ENCODE results near the gene LRAT. TPM values are rescaled to one million over a fixed set of nuclear protein-coding genes. Genes with fewer than 3 reads are reported as not detected.
A peak's percentile ranks its signal among the peaks of the same experiment; 100 is the strongest.

LRAT gene
- polyA plus RNA-seq, 1 donor = 0.06 TPM

DNA sequence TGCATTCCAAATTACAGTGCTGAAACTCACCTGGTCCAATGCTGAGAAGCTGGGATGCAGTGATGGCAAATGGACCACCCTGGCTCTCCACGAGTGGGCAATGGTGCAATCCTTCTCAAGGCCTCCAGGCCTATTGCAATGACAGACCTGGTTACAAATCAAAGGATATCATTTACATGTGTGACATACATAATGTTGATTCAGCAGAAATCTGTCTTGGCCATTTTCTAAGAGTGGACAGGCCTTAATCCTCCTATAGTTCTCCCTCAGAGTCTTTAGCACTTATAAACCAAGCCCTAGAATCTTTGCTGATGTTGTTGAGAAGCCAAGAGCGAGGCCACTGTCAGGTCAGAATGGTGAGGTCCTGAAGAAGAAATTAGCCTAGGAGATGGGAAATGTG is 17.1 kb downstream of the LRAT start:
- no peak for DNase-seq (ENCODE audit: low read depth)

DNA sequence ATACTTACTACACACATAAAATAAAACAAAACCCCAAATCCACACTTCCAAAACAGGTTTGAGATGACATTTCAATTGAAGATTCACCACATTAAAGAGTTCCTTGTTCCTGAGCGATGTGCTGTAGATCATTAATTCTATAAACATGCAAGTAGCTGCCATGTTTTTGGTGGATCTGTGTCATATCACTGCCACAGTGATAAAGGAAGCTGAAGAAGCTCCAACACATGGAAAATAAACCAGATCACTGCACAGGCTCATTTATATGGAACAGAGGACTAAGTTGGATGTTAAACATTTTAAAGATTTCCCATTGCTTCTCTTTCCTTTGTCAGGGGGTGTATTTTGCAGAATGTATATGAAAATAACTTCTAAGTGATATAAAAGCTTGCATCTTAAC is 34.5 kb downstream of the LRAT start:
- no peak for DNase-seq (ENCODE audit: low read depth)

DNA sequence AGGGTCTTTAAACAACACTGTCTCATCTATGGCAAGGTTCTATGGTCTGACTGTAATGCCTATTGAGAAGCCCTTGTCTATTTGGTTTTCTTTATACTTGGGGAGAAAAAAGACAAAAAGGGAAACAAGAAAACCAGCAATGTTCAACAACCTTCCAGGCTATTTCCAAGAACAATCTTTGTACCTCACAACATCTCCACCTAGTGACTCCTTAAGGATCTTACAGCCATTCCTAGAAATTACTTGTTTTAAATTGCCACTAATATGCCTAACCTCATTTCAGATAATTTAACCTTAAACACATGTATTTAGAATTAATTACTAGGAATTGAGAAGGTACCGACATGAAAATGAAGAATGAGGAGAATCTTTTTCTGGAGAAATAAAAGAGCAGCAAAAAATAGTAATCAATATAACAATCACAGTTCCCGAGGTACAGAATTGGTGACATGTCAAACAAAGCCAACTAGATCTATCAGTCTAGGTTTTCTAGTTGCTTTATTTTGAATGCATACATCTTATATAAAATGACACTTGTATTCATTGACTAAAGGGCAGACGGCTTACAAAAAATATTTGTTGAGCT is 35.7 kb downstream of the LRAT start:
- peak; percentile 20 for DNase-seq (ENCODE audit: low read depth)

DNA sequence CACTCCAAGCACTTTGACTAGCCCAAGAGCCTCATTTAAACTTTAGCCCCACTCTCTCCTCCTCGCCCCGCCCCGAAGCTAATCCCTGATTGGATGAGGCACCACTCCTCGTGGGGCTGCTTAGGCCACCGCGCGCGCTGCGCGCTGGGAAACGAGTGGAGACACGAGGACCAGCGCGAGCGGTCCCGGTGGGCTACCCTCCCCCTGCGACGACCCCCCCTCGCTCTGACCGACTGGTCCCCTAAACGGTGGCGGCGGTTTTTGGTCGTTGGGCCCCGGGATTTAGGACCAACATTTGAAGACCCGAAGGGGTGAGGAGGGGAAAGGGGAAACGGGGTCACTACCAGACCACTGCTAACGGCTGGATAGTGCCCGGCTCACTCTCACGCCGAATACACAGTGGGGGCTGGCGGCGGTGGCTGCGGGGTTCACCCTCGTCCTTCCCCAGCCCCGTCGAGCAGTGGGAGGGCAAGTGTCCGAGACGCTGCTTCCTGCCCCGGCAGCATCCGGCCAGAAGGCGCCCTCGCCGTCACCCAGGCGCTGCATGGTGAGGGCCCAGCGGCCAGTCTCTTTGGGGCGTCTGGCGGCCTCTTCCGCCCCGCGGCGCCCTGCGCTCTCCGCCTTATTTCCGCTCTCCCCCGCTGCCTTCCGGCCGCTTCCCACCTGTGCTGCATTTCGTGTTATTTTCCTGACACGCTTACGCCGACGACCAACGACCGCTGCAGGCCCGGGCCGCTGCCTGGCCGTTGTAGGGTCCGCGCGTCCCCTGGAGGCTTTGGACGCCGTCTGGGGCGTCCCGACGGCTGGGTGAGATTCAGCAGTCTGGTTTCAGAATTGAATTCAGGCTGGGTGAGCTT is 37.6 kb downstream of the LRAT start, which contains the start of gene RBM46:
RBM46 (plus strand) TSS at position 147 of the 857 bp plus-strand sequence. CDS start 15,481 bp downstream, outside the sequence.
- DNase-seq (ENCODE audit: low read depth) = no peak

DNA sequence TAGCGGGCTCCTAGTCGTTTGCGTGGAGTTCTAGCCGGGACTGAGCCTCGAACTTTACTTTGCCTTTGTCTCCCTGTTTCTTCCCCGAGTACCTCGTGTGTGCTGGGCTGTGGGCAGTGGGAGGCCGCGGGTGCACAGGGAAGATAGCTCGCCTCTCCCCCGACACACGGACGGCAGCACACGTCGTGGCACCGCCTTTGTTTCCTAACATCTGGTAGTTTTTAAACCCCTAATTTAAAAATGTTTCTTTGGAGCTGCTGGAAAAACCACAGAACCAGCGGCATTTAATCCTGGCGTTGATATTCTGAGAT is 38.1 kb downstream of the LRAT start:
- no peak for DNase-seq (ENCODE audit: low read depth)

Other genes with a start within 250 kb of the LRAT start
- 54.9 TPM for gene PLRG1, start 193.6 kb upstream of the LRAT start, polyA plus RNA-seq (ENCODE audit: insufficient read length)
- not detected for gene FGB, start 181.0 kb upstream of the LRAT start, polyA plus RNA-seq (ENCODE audit: insufficient read length)
- not detected for gene FGA, start 153.3 kb upstream of the LRAT start, polyA plus RNA-seq (ENCODE audit: insufficient read length)
- gene FGG, start 131.3 kb upstream of the LRAT start, polyA plus RNA-seq (ENCODE audit: insufficient read length) = not detected
- not detected for gene RBM46, start 37.3 kb downstream of the LRAT start, polyA plus RNA-seq (ENCODE audit: insufficient read length)

Data from forelimb muscle (tissue), 1 donor.